CD14-positive monocyte (primary cell): ENCODE data around the gene NTM. TPM values are rescaled to one million over a fixed set of nuclear protein-coding genes. Genes with fewer than 3 reads are reported as not detected.

Source experiments
- DNase-seq, 3 donors: peaks; one replicate each; pipeline ENCODE4 v3.0.0-alpha.2; 2011 to 2022
- H2AFZ ChIP-seq: 2 replicates; pipeline ENCODE4 v1.6.0; 2012; ENCODE audit warnings: mild to moderate bottlenecking, low read depth, low read length, inconsistent platforms; ENCODE audit not compliant: insufficient read depth, poor library complexity, severe bottlenecking
- H3K27ac ChIP-seq, 2 donors: 1 replicate in 1 of 2; 2 replicates in 1 of 2; pipeline ENCODE4 v1.5.1; 2012 to 2013; ENCODE audit warnings: low read length in 2 of 2, control low read depth in 1 of 2, inconsistent platforms in 1 of 2, low read depth in 1 of 2, mild to moderate bottlenecking in 1 of 2
- H3K27me3 ChIP-seq, 2 donors: one replicate each; pipeline versions ENCODE4 v1.6.0 to v1.6.1; 2011 to 2013; ENCODE audit warnings: low read length in 2 of 2; ENCODE audit not compliant: control insufficient read depth in 2 of 2, insufficient read depth in 2 of 2
- H3K36me3 ChIP-seq, 2 donors: replicated peaks in 1 of 2; 1 replicate in 1 of 2; 2 replicates in 1 of 2; pipeline versions ENCODE4 v1.5.1 to v1.6.1; 2012 to 2013; ENCODE audit warnings: low read length in 2 of 2, control low read depth in 1 of 2, inconsistent platforms in 1 of 2, mild to moderate bottlenecking in 1 of 2; ENCODE audit not compliant: insufficient read depth in 2 of 2, control insufficient read depth in 1 of 2
- H3K4me1 ChIP-seq, 2 donors: 1 replicate in 1 of 2; 2 replicates in 1 of 2; pipeline versions ENCODE4 v1.5.1 to v1.6.1; 2012 to 2013; ENCODE audit warnings: low read length in 2 of 2, control low read depth in 1 of 2, inconsistent platforms in 1 of 2, mild to moderate bottlenecking in 1 of 2, moderate library complexity in 1 of 2; ENCODE audit not compliant: insufficient read depth in 2 of 2, control insufficient read depth in 1 of 2
- H3K4me2 ChIP-seq: replicated peaks from 2 replicates; pipeline ENCODE3; 2012; ENCODE audit warnings: low read length, moderate library complexity, mild to moderate bottlenecking; ENCODE audit not compliant: poor library complexity, severe bottlenecking; ENCODE audit errors: extremely low read depth
- H3K4me3 ChIP-seq, 3 experiments: fragments of 200-600 bp in 1 of 3; sonication (generic) in 1 of 3; replicated peaks in 1 of 3; 1 replicate in 2 of 3; 2 replicates in 1 of 3; pipeline ENCODE4 v1.5.1; 2011 to 2013; ENCODE audit warnings: low read length in 3 of 3, mild to moderate bottlenecking in 3 of 3, control low read depth in 2 of 3, low read depth in 2 of 3, inconsistent platforms in 1 of 3, moderate library complexity in 1 of 3
- H3K79me2 ChIP-seq: 2 replicates; pipeline ENCODE4 v1.6.0; 2012; ENCODE audit warnings: mild to moderate bottlenecking, control low read depth, inconsistent platforms, low read length, moderate library complexity; ENCODE audit not compliant: insufficient read depth
- H3K9ac ChIP-seq: 2 replicates; pipeline ENCODE4 v1.6.0; 2017; ENCODE audit warnings: low read length, mild to moderate bottlenecking; ENCODE audit not compliant: insufficient read depth, poor library complexity, severe bottlenecking
- H3K9me3 ChIP-seq, 2 donors: replicated peaks in 1 of 2; 1 replicate in 1 of 2; 2 replicates in 1 of 2; pipeline versions ENCODE4 v1.5.1 to v1.6.1; 2012 to 2013; ENCODE audit warnings: low read length in 2 of 2, control low read depth in 1 of 2; ENCODE audit not compliant: control insufficient read depth in 1 of 2, insufficient read depth in 1 of 2
- H4K20me1 ChIP-seq: 2 replicates; pipeline ENCODE4 v1.6.0; 2012; ENCODE audit warnings: mild to moderate bottlenecking, low read length, control low read depth, moderate library complexity; ENCODE audit not compliant: insufficient read depth
- H3K27ac Mint-ChIP-seq, 7 donors: one replicate each; pipeline ENCODE4 v1.8.0; 2020; ENCODE audit warnings: mild to moderate bottlenecking in 7 of 7, mixed read lengths in 7 of 7, moderate library complexity in 6 of 7, inconsistent platforms in 2 of 7
- H3K27me3 Mint-ChIP-seq, 3 donors: one replicate each; pipeline ENCODE4 v1.8.0; 2021 to 2022; ENCODE audit warnings: low read depth in 3 of 3, mild to moderate bottlenecking in 3 of 3, mixed read lengths in 3 of 3, moderate library complexity in 3 of 3, inconsistent platforms in 1 of 3
- H3K36me3 Mint-ChIP-seq, 2 donors: one replicate each; pipeline ENCODE4 v1.8.0; 2020; ENCODE audit warnings: mixed read lengths in 2 of 2, inconsistent platforms in 1 of 2, mild to moderate bottlenecking in 1 of 2
- H3K4me1 Mint-ChIP-seq: one replicate; pipeline ENCODE4 v1.8.0; 2020; ENCODE audit warnings: mild to moderate bottlenecking, mixed read lengths
- H3K4me3 Mint-ChIP-seq, 2 donors: one replicate each; pipeline ENCODE4 v1.8.0; 2020; ENCODE audit warnings: mild to moderate bottlenecking in 2 of 2, mixed read lengths in 2 of 2, moderate library complexity in 1 of 2
- H3K9me3 Mint-ChIP-seq, 7 donors: one replicate each; pipeline ENCODE4 v1.8.0; 2020 to 2022; ENCODE audit warnings: mixed read lengths in 7 of 7, mild to moderate bottlenecking in 6 of 7, moderate library complexity in 6 of 7, inconsistent platforms in 2 of 7
- CTCF ChIP-seq: fragments of 200-600 bp; IDR thresholded peaks from one replicate; pipeline ENCODE4 v1.8.0; 2022; ENCODE audit warnings: antibody characterized with exemption, mild to moderate bottlenecking
- WGBS: methylation state at CpG from one replicate; pipeline ENCODE4 v1.1.5; 2013; ENCODE audit warnings: missing lambda C conversion rate; ENCODE audit not compliant: insufficient coverage; 5-methylcytosine and 5-hydroxymethylcytosine counted together
- intact Hi-C, 2 donors: fragments of 100-400 bp; cut with micrococcal nuclease; formaldehyde crosslinking; loops; one replicate each; pipeline versions ENCODE4 v1.15.0 to v1.15.1; 2023
- polyA plus RNA-seq, 3 donors: library from polyadenylated mRNA; depleted of rRNA in 1 of 3; unstranded in 2 of 3; stranded (reverse) in 1 of 3; fragments of 300-500 nt in 2 of 3; fragments of >200 nt in 1 of 3; fragmentation: Illumina TruSeq in 2 of 3; gene quantifications; 1 replicate in 2 of 3; 2 replicates in 1 of 3; pipeline ENCODE4 v1.2.3, GENCODE V29; 2012 to 2021

The NTM gene
- polyA plus RNA-seq, 3 donors = not detected

GRCh38 chr11:131866535-131867400 is 496.4 kb downstream of the NTM start:
- intact Hi-C loops = loop anchor here (2.0 to 10.0 kb wide), 2 partner anchors 260 to 1078 kb away; no protein-coding TSS in a partner anchor
- no peaks in the 10 kb centered on the region for H3K4me1 ChIP-seq
- H4K20me1 ChIP-seq = no peaks in the 10 kb centered on the region
- no peaks in the 10 kb centered on the region for H3K9me3 ChIP-seq
- no peaks in the 10 kb centered on the region for H3K36me3 ChIP-seq
- H3K27ac ChIP-seq = no peak overlapping the region
- H3K4me3 ChIP-seq = no peak overlapping the region
- DNase-seq = no peak
- Mint-ChIP-seq H3K27ac (no peak overlapping the region), H3K27me3 (peaks cover 2 to 4% (median 2%) of the 10 kb centered on the region in 3 donors), H3K36me3 (no peaks in the 10 kb centered on the region), H3K9me3 (no peaks in the 10 kb centered on the region), H3K4me3 (no peak overlapping the region), H3K4me1 (peaks cover 3% of the 10 kb centered on the region)
- no peak overlapping the region for H3K9ac ChIP-seq
- no peak overlapping the region for H2AFZ ChIP-seq
- no peaks in the 10 kb centered on the region for H3K27me3 ChIP-seq
- WGBS = 89% methylated on average over 11 of the region's 17 CpGs
- no peaks in the 10 kb centered on the region for H3K79me2 ChIP-seq
- no peak overlapping the region for H3K4me2 ChIP-seq
- TF ChIP-seq CTCF = no peak

- Mint-ChIP-seq H3K4me1 (peaks cover 3% of the 10 kb centered on the region), H3K9me3 (no peaks in the 10 kb centered on the region), H3K27ac (no peak overlapping the region), H3K27me3 (peaks cover 2 to 4% (median 3%) of the 10 kb centered on the region in 3 donors), H3K4me3 (no peak overlapping the region), H3K36me3 (no peaks in the 10 kb centered on the region)
- Histone ChIP-seq H3K27me3 (no peaks in the 10 kb centered on the region), H3K9me3 (no peaks in the 10 kb centered on the region), H3K27ac (no peak overlapping the region), H3K9ac (no peak overlapping the region), H3K4me1 (no peaks in the 10 kb centered on the region), H2AFZ (no peak overlapping the region), H3K79me2 (no peaks in the 10 kb centered on the region), H3K4me2 (no peak overlapping the region), H3K36me3 (no peaks in the 10 kb centered on the region), H3K4me3 (no peak overlapping the region), H4K20me1 (no peaks in the 10 kb centered on the region)
- 91% methylated on average over 4 of the region's 10 CpGs for WGBS
- peak; percentile 9 to 38 (median 23) for DNase-seq
- peak; percentile 34 for TF ChIP-seq CTCF
- intact Hi-C loops = loop anchor here (2.0 to 10.0 kb wide), 2 partner anchors 259 to 1077 kb away; no protein-coding TSS in a partner anchor
Observed at GRCh38 chr11:131867457-131868257, 497.2 kb downstream of the NTM start.
